AG04450 (cell line): ENCODE data around the gene PDX1. TPM values are rescaled to one million over a fixed set of nuclear protein-coding genes. Genes with fewer than 3 reads are reported as not detected.
"Not testable (repeated sequence)": the region's sequence is repeated elsewhere in the genome, so short reads cannot be mapped to it uniquely, and the experiment has no call there.

Experiments
- CTCF ChIA-PET: fragments of 300-600, 350-600 bp; formaldehyde crosslinking; extraction: SDS; loops from one replicate; lab custom pipeline; 2022; ENCODE audit warnings: antibody characterized with exemption, inconsistent platforms; lab: Charles Lee
- POLR2A ChIA-PET: fragments of 350-600 bp; formaldehyde crosslinking; extraction: SDS; loops from one replicate; lab custom pipeline; 2021; ENCODE audit warnings: antibody characterized with exemption, inconsistent platforms; lab: Yijun Ruan, JAX
- DNase-seq: peaks from one replicate; pipeline ENCODE4 v3.0.0-alpha.2; 2011; ENCODE audit warnings: low read depth, low spot score
- H3K27ac ChIP-seq: one replicate; pipeline ENCODE4 v1.5.1; 2012; ENCODE audit warnings: low read depth, low read length, control low read depth
- H3K27me3 ChIP-seq: one replicate; pipeline ENCODE4 v1.6.0; 2012; ENCODE audit warnings: low read length; ENCODE audit not compliant: control insufficient read depth, insufficient read depth
- H3K4me3 ChIP-seq: 2 replicates; pipeline ENCODE4 v1.5.1; 2011; ENCODE audit warnings: mild to moderate bottlenecking, low read depth, low read length, control low read depth
- H3K9me3 ChIP-seq: 2 replicates; pipeline ENCODE4 v1.5.1; 2012; ENCODE audit warnings: low read length; ENCODE audit not compliant: control insufficient read depth, insufficient read depth
- polyA plus RNA-seq: library from polyadenylated mRNA; depleted of rRNA; stranded (reverse); fragments of >200 nt; gene quantifications from 2 replicates; pipeline ENCODE4 v1.2.3, GENCODE V29; 2011
- TF ChIP-seq, protein P1 (sequence below): IDR thresholded peaks from 2 replicates; pipeline ENCODE4 v1.5.1; 2011; ENCODE audit warnings: low read depth, low read length, control low read depth, inconsistent platforms

PDX1 gene
- polyA plus RNA-seq, 1 experiment = not detected

- TF ChIP-seq, protein P1, sequence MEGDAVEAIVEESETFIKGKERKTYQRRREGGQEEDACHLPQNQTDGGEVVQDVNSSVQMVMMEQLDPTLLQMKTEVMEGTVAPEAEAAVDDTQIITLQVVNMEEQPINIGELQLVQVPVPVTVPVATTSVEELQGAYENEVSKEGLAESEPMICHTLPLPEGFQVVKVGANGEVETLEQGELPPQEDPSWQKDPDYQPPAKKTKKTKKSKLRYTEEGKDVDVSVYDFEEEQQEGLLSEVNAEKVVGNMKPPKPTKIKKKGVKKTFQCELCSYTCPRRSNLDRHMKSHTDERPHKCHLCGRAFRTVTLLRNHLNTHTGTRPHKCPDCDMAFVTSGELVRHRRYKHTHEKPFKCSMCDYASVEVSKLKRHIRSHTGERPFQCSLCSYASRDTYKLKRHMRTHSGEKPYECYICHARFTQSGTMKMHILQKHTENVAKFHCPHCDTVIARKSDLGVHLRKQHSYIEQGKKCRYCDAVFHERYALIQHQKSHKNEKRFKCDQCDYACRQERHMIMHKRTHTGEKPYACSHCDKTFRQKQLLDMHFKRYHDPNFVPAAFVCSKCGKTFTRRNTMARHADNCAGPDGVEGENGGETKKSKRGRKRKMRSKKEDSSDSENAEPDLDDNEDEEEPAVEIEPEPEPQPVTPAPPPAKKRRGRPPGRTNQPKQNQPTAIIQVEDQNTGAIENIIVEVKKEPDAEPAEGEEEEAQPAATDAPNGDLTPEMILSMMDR = no peak
- no peak overlapping the region for H3K27ac ChIP-seq
- no peak for DNase-seq
- no peaks in the 10 kb centered on the region; the same call in 1 of the 2 replicates for H3K9me3 ChIP-seq
- peaks cover 91% of the 10 kb centered on the region for H3K27me3 ChIP-seq
- POLR2A ChIA-PET = no interaction called here
- CTCF ChIA-PET = interaction anchor here (0.5 to 2.4 kb wide), 4 partner anchors 9 to 1586 kb away, joined by 3 to 7 read pairs (median 3); no protein-coding TSS in a partner anchor
- H3K4me3 ChIP-seq = no peak overlapping the region
Observed at GRCh38 chr13:27962128-27962841, 42.5 kb downstream of the PDX1 start.

DNA sequence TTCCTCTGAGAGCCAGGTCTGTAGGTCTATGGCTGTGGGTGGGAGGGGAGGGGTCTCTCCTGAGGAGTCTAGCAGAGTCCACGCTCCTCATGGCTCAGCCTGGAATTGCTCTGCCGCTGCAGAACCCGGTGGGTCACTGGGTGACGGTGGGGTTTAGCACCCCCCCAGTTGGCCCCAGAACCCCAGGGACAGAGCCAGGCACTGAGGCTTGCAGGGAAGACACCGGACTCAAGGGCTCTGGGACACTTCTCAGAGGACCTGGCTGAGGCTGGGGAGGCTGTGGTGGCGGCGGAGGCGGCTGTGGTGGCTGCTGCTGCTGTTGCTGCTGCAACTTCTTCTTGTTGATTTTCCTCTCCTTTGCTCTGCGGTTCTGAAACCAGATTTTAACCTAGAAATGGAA, 43.2 kb downstream of the PDX1 start:
- DNase-seq = no peak
- no peaks in the 10 kb centered on the region; the same call in 1 of the 2 replicates for H3K9me3 ChIP-seq
- POLR2A ChIA-PET = no interaction called here
- no peak overlapping the region for H3K27ac ChIP-seq
- peaks cover 91% of the 10 kb centered on the region for H3K27me3 ChIP-seq
- H3K4me3 ChIP-seq = no peak overlapping the region
- CTCF ChIA-PET = interaction anchor here (2.4 kb wide), 1 partner anchor 9 kb away, joined by 7 read pairs; no protein-coding TSS in a partner anchor
- TF ChIP-seq, protein P1 = no peak

GRCh38 chr13:27963491-27963890, 43.7 kb downstream of the PDX1 start:
- CTCF ChIA-PET = interaction anchor here (2.4 kb wide), 1 partner anchor 10 kb away, joined by 7 read pairs; no protein-coding TSS in a partner anchor
- H3K27ac ChIP-seq = no peak overlapping the region
- TF ChIP-seq, protein P1 = no peak
- no peak overlapping the region for H3K4me3 ChIP-seq
- no peaks in the 10 kb centered on the region; the same call in 1 of the 2 replicates for H3K9me3 ChIP-seq
- H3K27me3 ChIP-seq = peaks cover 92% of the 10 kb centered on the region
- DNase-seq = no peak
- POLR2A ChIA-PET = no interaction called here

- DNase-seq, POLR2A ChIA-PET, H3K9me3 ChIP-seq, H3K27ac ChIP-seq, H3K4me3 ChIP-seq: not testable (repeated sequence)
- H3K27me3 ChIP-seq = peaks cover 93% of the 10 kb centered on the region
- CTCF ChIA-PET = interaction anchor here (1.8 kb wide), 1 partner anchor 11 kb away, joined by 7 read pairs; no protein-coding TSS in a partner anchor
Observed at GRCh38 chr13:27964206-27964605, 44.4 kb downstream of the PDX1 start.

GRCh38 chr13:27964741-27965323, 45.0 kb downstream of the PDX1 start:
- Histone ChIP-seq H3K9me3 (no peaks in the 10 kb centered on the region; the same call in 1 of the 2 replicates), H3K27me3 (peaks cover 93% of the 10 kb centered on the region), H3K27ac (no peak overlapping the region), H3K4me3 (no peak overlapping the region)
- TF ChIP-seq, protein P1 = no peak
- DNase-seq = no peak
- ChIA-PET POLR2A (no interaction called here), CTCF (interaction anchor here (0.6 to 1.8 kb wide), 3 partner anchors 11 to 208 kb away, joined by 4 to 7 read pairs (median 4); no protein-coding TSS in a partner anchor)
